Activated T-cell treated with anti-CD3 and anti-CD28 coated beads, Interleukin-2, amount 50 U/mL, for 4 hours (primary cell): ENCODE measurements around the gene TSSC4. TPM values are rescaled to one million over a fixed set of nuclear protein-coding genes. Genes with fewer than 3 reads are reported as not detected.
A peak's percentile ranks its signal among the peaks of the same experiment; 100 is the strongest.

Experiments used
- ATAC-seq, 2 donors: fragments of 200-7000 bp; cut with Tn5 transposase; one replicate each; pipeline ENCODE4 v1.10.0; 2021
- DNase-seq: peaks from one replicate; pipeline ENCODE4 v3.0.0-alpha.2; 2020
- H3K27me3 Mint-ChIP-seq: one replicate; pipeline ENCODE4 v1.8.0; 2021; ENCODE audit warnings: low read depth, mixed read lengths
- H3K36me3 Mint-ChIP-seq: one replicate; pipeline ENCODE4 v1.8.0; 2022; ENCODE audit warnings: mixed read lengths; ENCODE audit not compliant: insufficient read depth
- H3K4me1 Mint-ChIP-seq: one replicate; pipeline ENCODE4 v1.8.0; 2021; ENCODE audit warnings: low read depth, mixed read lengths
- H3K4me3 Mint-ChIP-seq: one replicate; pipeline ENCODE4 v1.8.0; 2021; ENCODE audit warnings: mild to moderate bottlenecking, moderate library complexity, mixed read lengths
- H3K9me3 Mint-ChIP-seq: one replicate; pipeline ENCODE4 v1.8.0; 2021; ENCODE audit warnings: mixed read lengths
- total RNA-seq, 3 donors: library from RNA; stranded (reverse); gene quantifications; one replicate each; pipeline ENCODE4 v1.2.1, GENCODE V29; 2021

TSSC4 gene
- total RNA-seq, 3 donors from 2014 or later = 119 to 127 (median 122) TPM

DNA sequence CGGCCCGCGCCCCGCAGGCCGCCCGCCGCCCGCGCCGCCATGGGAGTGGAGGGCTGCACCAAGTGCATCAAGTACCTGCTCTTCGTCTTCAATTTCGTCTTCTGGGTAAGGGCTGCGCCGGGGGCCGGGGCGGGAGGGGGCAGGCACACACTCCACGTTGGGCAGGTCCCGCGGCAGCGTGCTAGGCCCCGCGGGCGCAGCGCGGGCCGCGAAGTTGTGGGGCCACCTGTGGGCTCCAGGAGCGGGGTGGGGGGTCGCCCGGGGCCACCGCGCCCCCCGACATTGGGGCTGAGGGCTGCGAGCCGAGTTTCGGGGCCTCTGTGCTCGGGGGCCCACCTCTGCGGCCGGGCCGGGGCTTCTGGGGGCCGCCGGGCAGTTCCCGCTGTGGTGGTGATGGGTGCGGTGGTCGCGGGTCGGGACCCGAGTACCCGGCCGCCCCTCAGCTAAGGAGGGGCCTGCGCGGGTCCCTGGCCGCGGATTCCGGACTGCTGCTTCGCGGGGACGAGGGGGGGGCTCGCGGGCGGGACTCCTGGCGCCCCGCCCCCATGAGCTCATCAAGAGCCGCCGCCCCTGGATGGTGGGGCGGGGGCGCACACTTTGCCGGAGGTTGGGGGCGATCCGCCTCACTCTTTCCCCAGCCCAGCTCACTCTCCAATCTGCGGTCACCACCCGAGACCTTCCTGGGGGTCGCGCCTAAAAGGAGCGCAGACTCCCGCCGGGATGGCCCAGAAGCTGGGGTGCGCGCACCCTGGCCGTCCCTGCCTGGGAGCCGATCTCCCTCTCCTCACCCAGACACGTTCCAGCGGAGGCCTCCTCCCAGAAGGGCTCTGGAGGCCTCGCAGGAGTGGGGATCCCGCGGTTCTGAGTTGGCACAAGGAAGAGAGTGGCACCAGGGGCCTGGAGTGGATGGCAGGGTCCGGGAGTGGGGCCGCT is 22.8 kb upstream of the TSSC4 start:
- Mint-ChIP-seq H3K27me3 (no peaks in the 10 kb centered on the region), H3K36me3 (no peaks in the 10 kb centered on the region), H3K9me3 (no peaks in the 10 kb centered on the region), H3K4me3 (peak overlapping the region; percentile 88), H3K4me1 (peaks cover 39% of the 10 kb centered on the region)
- peak; percentile 57 to 58 for ATAC-seq
- peak; percentile 62 for DNase-seq

DNA sequence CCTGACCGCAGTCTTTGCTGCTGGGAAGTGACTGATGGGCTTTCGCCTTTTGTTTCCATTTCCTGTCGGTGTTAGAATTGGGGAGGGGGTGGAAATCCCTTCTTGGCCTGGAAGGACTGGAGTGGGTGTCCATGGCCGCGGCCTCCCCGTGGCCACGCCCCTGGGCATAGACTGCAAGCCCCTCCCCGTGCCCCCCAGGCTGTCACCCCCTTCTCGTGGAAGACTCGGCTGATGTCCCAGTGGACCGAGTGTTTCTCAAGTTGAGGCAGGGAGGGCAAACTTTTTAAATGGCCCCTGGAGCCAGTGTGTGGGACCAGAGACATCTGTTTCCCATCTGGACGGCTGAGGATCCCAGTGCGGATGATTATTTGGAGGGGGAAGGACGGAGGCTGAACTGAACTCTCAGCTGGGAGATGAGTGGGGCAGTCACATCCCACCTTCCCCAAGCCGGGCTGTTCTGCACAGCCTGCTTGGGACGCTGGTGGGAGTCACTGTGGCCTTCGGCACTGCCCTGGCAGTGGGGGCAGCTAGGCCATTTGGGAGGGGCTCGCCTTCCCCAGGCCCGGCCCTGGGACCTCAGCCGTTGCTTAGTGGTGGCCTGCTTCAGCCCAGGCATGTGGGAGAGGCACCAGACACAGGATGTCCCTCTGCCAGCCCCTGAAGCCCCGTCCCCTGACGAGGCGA is 21.9 kb upstream of the TSSC4 start:
- ATAC-seq (no peak), DNase-seq (no peak)
- H3K4me1 Mint-ChIP-seq = peaks cover 46% of the 10 kb centered on the region

DNA sequence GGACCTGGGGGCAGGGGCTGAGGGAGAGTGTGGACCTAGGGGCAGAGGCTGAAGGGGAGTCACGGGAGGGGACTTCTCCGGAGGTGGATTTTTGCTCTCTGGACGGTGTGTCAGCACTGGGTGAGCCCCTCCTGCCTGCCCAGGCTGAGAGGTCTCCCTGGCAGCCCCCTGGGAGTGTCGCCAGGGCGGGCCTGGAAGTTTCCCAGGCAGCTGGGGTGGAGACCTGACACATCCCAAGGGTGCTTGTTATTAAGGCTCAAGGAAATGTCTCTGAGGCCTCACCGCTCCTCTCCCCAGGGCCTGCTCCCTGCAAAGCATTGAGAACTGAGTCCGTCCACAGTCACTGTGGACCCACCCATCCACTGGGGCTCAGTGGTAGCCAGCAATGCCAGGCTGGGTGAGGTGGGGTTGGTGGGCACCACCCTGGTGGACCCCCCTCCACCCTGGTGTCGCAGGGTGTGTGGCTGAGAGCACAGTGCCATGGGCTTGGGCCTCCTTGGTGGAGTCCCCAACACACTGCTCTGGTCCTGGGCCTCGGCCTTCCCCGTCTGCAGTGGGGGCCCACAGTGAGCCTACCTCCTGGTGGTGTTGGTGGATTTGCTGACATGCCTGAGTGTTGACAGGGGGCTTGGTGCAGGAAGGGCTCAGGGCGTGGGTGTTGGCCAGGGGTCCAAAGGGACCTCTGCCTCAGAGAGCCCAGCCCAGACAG is 20.9 kb upstream of the TSSC4 start:
- no peaks in the 10 kb centered on the region for H3K27me3 Mint-ChIP-seq
- peaks cover 52% of the 10 kb centered on the region for H3K4me1 Mint-ChIP-seq
- no peaks in the 10 kb centered on the region for H3K9me3 Mint-ChIP-seq
- no peak for DNase-seq
- H3K36me3 Mint-ChIP-seq = no peaks in the 10 kb centered on the region
- ATAC-seq = no peak
- peak overlapping the region; percentile 61 for H3K4me3 Mint-ChIP-seq

More for the DNA sequence above, 21.9 kb upstream of the TSSC4 start:
- peak overlapping the region; percentile 88 for H3K4me3 Mint-ChIP-seq
- no peaks in the 10 kb centered on the region for H3K36me3 Mint-ChIP-seq
- no peaks in the 10 kb centered on the region for H3K27me3 Mint-ChIP-seq
- H3K9me3 Mint-ChIP-seq = no peaks in the 10 kb centered on the region

DNA sequence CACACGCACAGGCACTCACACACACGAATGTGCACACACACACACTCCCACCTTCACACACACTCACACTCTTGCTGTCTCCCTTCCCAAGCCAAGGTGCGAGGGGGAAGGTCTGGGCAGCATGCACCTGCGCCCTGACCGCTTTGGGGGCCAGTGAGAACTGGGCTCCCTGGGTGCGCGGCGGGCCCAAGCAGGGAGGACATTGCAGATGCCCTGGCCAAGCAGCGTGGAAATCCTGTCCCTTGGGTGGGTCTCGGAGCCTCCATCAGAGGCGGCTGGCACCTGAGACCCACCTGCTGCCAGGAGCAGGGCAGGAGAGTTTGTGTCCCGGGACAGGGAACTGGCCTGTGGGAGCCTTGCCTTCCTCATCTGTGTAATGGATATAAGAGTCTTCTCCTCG is 20.2 kb upstream of the TSSC4 start:
- Mint-ChIP-seq H3K9me3 (no peaks in the 10 kb centered on the region), H3K36me3 (no peaks in the 10 kb centered on the region), H3K4me1 (peaks cover 59% of the 10 kb centered on the region), H3K4me3 (peak overlapping the region; percentile 61), H3K27me3 (no peaks in the 10 kb centered on the region)
- DNase-seq = no peak
- ATAC-seq = no peak

DNA sequence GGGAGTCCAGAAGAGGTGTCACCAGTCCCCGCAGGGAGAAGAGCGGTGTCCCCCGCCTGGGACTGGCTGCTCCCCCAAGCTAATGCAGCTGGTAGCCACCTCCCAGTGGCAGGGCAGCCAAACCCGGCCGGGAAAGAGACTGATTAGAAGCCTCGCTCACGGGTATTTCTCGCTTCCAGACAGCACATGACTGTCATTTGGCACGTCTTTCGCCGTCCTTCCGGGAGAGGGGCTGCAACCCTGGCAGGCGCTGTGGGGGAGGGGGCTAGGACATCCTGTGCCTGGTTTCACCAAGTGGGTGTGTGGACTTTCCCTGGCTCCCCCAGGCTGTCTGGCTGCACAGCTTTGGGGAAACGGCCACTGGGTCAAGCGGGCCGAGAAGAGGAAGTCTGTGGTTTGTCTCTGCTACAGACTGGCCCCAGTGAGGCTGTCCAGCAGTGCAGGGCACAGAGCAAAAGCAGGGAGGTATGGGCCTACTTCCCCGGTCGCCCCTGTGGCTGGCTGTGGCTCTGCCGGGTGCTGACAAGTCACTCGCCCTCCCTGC is 19.7 kb upstream of the TSSC4 start:
- peaks cover 64% of the 10 kb centered on the region for H3K4me1 Mint-ChIP-seq
- H3K9me3 Mint-ChIP-seq = no peaks in the 10 kb centered on the region
- no peaks in the 10 kb centered on the region for H3K27me3 Mint-ChIP-seq
- ATAC-seq (no peak), DNase-seq (no peak)
- H3K4me3 Mint-ChIP-seq = peak overlapping the region; percentile 53
- peaks cover 3% of the 10 kb centered on the region for H3K36me3 Mint-ChIP-seq

DNA sequence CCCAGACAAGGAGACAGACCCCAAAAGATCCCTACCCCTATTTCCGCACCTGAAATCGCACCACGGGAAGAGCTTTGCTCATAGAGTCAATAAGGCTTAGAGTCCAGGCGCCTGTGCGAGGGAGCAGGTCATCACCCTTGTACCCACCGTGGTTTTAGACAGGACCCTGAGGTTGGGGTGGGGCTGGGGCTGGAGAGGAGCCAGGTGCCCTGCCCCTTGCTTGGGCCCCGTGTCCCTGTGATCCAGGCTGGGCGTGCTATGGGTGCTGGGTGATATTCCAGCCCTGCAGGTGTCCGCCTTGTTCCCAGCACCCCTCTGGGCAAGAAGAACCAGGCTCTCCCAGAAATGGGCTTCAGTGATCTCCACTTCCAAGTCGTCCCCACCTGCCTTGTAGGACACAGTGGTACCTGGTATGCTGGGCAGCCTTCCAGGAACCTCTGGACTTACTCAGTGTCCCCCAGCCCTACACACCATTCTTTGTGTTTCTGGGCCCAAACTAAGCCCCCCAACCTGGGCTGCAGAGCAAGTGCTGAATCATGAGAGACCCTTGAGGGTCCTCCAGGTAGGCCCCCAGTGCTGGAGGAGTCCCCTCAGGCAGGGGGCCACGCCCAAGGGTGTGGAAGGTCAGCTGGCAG is 18.9 kb upstream of the TSSC4 start:
- ATAC-seq (no peak), DNase-seq (no peak)
- Mint-ChIP-seq H3K4me3 (peak overlapping the region; percentile 53), H3K9me3 (no peaks in the 10 kb centered on the region), H3K4me1 (peaks cover 69% of the 10 kb centered on the region), H3K27me3 (no peaks in the 10 kb centered on the region), H3K36me3 (peaks cover 3% of the 10 kb centered on the region)

DNA sequence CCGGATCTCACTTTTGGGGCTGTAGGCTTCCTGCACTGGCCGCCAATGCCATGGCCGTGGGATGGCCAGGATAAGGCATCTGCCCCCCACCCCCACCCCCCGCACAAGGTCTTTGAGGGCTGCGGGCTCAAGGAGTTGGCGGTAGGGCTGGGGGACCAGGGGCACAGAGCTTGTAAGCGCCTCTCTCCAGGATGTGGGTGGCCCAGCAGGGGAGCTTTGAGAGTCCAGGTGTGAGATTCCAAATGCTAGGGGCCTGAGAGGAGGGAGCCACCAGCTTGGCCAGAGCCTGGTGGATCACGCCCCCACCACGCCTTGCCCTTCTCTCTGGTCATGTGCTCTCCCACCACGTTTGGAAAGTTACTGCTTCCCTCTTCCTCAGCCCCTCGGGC is 18.4 kb upstream of the TSSC4 start:
- Mint-ChIP-seq H3K27me3 (no peaks in the 10 kb centered on the region), H3K36me3 (peaks cover 3% of the 10 kb centered on the region), H3K4me1 (peaks cover 75% of the 10 kb centered on the region), H3K9me3 (no peaks in the 10 kb centered on the region), H3K4me3 (no peak overlapping the region)
- DNase-seq = no peak
- ATAC-seq = no peak

DNA sequence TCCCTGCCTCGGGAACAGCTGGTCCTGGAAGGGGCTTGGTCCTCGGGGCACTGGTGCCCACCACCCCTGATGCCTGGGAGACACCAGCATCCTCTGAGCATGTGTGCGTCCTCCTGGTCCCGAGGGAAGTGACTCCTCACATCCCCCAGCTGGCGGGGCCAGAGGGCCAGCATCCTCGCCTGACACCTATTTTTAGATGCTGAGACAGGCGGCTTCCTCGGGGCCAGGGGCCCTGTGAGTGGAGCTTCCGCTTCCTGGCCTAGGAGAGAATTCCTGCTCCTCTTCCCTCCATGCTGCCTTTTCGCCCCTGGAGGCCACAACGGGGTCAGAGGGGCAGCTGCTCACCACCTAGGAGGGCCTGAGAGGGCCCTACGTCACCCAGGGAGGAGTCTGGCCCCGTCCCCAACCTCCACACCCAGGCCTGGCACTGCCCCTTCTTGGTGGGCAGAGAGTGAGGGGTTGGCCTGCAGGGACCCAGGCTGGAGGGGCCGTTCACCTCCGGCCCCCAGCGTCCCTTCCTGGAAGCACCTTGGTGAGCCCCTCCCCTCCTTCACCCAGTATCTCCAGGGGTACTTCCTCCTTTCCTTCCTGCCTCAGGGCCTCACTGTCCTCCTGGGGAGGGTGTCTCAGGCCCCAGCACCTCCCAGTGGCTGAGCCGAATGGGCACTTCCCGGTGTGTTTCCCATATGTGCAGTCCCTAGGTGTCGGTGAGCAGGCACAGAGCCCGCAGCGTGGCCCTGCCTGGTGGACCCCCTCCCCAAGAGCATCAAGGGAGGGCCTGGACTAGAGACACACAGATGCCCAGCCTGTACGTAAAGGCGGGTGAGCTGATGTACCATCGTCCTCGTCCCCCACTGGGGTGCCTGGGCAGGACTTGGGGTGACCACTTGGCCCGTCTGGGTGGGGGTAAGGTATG is 17.4 kb upstream of the TSSC4 start:
- peaks cover 80% of the 10 kb centered on the region for H3K4me1 Mint-ChIP-seq
- H3K9me3 Mint-ChIP-seq = no peaks in the 10 kb centered on the region
- no peak for DNase-seq
- no peak for ATAC-seq
- H3K27me3 Mint-ChIP-seq = no peaks in the 10 kb centered on the region
- peaks cover 3% of the 10 kb centered on the region for H3K36me3 Mint-ChIP-seq
- H3K4me3 Mint-ChIP-seq = no peak overlapping the region

DNA sequence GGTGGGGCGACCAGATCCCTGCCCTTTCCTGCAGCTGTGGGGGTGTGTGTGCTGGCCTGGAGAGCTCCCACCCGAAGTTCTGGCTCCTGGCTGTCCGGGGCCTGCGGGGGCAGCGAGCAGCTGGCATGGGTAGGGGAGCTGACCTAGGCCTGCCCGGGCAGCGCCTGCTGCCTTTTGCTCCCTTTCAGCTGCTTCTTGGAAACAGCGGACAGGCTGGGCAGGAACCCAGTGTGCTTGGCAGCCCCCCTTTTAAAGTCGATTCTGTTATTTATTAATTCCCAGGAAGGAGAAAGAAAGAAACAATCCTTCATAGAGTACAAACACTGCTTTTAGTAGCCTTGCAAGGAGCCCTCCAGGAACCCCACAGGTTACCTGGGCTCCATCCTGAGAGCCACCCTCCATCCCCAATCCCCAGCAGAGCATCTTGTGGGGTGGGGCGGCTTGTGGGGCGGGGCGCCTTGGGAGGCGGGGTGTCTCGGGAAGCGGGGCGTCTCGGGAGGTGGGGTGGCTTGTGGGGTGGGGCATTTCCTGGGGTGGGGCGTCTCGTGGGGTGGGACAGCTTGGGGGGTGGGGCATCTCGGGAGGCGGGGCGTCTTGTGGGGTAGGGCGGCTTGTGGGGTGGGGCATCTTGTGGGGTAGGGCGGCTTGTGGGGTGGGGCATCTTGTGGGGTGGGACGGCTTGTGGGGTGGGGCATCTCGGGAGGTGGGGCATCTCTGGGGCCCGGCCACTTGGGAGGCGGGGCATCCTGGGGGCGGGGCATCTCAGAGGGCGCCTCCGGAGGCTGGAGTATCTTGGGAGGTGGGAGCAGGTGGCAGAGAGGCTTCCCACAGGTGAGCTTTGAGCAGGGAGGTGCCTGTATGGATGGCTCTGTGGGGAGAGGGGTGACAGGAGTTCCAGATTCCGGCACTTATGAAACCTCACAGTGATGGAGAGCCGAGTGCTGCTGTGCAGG is 16.4 kb upstream of the TSSC4 start:
- H3K27me3 Mint-ChIP-seq = no peaks in the 10 kb centered on the region
- peaks cover 78% of the 10 kb centered on the region for H3K4me1 Mint-ChIP-seq
- peaks cover 3% of the 10 kb centered on the region for H3K36me3 Mint-ChIP-seq
- H3K9me3 Mint-ChIP-seq = no peaks in the 10 kb centered on the region
- ATAC-seq (no peak), DNase-seq (no peak)
- H3K4me3 Mint-ChIP-seq = no peak overlapping the region

DNA sequence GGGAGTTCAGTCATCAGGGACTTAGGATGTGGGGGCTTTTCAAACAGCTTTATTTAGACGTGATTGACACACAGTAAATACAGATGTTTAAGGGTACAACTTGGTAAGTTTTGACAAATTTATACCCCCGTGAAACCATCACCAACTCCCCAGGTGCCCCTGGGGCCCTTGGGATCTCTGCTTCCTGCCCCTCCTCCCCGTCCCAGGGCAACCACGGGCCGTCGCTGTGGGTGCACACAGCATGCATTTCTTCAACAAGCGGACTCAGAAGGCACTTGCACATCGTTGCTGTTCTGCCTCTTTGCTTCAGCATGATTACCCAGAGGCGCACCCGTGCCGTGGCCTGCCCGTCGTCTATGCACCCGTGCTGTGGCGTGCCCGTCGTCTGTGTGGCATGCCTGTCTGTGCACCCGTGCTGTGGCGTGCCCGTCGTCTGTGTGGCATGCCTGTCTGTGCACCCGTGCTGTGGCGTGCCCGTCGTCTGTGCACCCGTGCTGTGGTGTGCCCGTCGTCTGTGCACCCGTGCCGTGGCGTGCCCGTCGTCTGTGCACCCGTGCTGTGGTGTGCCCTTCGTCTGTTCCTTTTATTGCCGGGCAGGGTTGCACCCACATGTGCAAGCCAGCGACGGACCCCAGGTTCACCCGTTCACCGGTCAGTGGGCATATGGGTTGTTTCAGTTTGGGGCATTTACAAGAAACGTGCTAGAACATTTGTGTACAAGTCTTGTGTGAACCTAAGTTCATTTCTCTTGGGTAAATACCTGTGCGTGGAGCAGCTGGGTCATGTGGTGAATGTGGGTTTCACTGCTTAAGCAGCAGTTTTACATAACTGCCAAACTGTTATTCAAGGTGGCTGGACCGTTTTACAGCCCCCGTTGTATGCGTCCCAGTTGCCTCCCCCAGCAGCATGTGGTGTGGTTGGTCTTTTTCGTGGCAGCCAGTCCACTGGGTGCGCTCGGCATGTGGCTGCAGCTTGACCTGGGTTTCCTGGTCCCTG is 15.1 kb upstream of the TSSC4 start:
- DNase-seq (no peak), ATAC-seq (no peak)
- H3K27me3 Mint-ChIP-seq = no peaks in the 10 kb centered on the region
- peak overlapping the region; percentile 30 for H3K4me3 Mint-ChIP-seq
- peaks cover 5% of the 10 kb centered on the region for H3K36me3 Mint-ChIP-seq
- H3K4me1 Mint-ChIP-seq = peaks cover 83% of the 10 kb centered on the region
- no peaks in the 10 kb centered on the region for H3K9me3 Mint-ChIP-seq

DNA sequence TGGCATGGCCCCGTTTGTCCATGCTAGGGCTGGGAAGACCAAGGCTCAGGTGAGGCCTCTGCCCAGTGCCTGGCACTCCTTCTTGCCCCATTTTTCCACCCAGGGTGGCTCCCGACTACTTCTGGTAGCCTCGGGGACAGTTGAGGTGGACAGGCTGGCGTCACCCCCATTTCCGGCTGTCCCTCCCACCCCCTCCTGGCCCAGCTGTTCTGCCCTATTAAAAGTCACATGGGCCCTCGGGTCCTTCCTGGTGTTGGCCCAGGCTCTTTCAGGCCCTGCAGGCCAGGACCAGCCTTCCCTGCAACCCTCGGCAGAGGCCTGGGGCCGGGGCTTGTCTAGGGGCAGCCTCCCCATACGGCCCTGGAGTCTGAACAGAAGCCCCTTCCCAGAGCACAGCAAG is 14.0 kb upstream of the TSSC4 start:
- H3K4me1 Mint-ChIP-seq = peaks cover 73% of the 10 kb centered on the region
- ATAC-seq (no peak), DNase-seq (no peak)
- H3K27me3 Mint-ChIP-seq = no peaks in the 10 kb centered on the region
- peaks cover 5% of the 10 kb centered on the region for H3K36me3 Mint-ChIP-seq
- no peak overlapping the region for H3K4me3 Mint-ChIP-seq
- no peaks in the 10 kb centered on the region for H3K9me3 Mint-ChIP-seq
